HL-60/S4 treated with retinoic acid at 250 ng/mL for 4 days and 3 days (cell line): ENCODE results near the gene KLK12.

Experiments used
- in situ Hi-C: fragments of 300-500 bp; cut with MboI; formaldehyde crosslinking; loops from 2 replicates; pipeline ENCODE4 v1.7.0; 2022; ENCODE audit warnings: low sequenced_read_pairs

The KLK12 gene

DNA sequence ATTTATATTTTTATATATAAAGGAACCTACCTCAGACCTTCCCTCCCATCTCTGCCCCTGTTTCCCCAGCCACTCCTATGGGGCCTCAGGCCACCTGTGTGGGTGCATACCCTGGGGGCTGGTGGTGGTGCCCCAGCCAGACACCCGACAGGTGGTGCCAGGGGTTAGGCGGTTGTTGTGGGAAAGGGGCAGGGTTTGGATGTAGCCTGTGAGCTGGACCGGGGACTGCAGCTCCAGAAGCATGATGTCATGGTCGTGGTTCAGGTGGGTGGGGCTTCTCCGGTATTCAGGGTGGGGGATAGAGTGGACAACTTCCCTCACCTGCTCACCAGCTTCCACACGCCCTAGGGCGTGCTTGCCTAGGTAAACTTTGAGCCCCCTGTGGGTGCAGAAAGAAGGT, 24.9 kb upstream of the KLK12 start:
- in situ Hi-C loops = no loop called here

DNA sequence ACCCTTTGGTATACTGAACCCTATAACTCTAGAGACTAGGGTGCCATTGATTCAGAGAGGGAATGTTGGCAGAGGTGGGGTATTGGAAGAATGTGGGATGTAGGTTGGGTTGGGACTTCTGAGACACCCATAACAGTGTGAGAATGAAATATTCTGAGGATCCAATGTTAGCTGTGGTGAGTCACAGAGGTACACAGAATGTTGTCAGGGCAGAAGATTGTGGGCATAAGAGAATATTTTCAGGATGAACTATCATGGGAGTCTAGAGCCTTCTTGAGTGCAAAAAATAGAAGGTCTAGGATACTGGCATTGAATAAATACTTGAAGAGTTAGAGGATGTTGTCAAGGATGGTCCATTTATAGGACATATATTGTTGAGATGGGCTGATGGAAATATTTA, 21.1 kb upstream of the KLK12 start:
- in situ Hi-C loops = no loop called here

DNA sequence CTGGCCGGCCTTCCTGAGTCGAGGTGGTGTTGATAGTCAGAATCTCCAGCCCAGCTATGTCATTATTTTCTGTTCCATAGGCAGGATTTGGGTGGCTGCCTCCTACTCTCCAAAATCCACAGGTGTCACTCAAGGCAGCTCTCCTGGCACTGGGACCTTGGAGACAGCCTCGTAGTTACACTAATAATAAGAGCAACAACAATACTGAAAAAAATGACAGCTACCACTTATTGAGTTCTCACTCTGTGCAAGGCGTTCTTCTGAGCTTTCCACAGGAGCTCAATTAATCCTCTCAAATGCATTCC, 12.2 kb upstream of the KLK12 start:
- in situ Hi-C loops = no loop called here

DNA sequence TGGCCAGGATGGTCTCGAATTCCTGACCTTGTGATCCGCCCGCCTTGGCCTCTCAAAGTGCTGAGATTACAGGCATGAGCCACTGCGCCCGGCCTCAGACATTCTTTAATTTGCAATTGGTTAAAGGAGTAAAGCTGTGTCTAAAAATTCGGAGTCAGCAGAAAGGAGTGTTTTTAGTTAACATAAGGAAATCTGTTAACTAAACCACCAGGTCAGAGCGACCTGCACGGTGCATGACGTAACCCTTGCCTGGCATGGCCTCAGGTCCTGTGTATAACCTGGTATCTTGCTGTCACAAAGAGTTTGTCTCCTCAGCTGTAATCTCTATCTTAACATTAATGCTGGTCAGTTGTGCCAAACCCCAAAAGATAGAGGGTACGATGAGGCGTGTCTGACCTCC, 9.5 kb upstream of the KLK12 start:
- in situ Hi-C loops = no loop called here

DNA sequence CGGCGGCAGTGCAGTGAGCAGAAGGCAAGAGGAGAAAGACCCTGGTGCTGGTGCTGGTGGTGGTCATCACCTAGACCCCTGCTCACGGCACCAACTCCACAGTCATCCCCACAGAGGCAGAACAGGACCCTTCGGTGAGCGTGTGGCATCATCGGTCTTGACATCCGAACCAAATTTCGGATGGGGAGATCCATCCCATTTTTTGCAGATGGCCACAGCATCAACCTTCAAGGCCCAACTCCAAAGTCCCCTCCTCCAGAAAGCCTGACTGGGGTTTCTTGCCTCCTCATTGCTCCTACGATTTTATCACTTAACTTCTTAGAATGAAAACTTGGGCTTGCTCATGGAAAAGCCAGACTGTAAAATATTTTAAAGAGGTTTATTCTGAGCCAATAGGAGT, 8.7 kb upstream of the KLK12 start:
- in situ Hi-C loops = no loop called here

DNA sequence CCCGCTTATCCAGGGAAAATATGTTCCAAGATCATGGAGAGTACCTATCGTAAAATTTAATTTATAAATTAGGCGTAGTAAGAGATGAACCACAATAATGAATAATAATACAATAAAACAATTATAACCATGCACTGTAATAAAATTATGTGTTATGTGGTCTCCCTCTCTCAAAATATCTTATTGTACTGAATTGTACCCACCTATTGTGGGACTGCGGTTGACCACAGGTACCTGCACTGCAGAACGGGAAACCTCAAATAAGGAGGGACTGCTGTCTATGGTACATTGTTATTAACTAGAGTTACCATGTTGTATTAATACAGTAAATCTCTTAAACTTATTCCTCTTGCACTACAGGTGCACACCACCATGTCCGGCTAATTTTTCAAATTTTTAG, 5.3 kb upstream of the KLK12 start:
- in situ Hi-C loops = no loop called here

DNA sequence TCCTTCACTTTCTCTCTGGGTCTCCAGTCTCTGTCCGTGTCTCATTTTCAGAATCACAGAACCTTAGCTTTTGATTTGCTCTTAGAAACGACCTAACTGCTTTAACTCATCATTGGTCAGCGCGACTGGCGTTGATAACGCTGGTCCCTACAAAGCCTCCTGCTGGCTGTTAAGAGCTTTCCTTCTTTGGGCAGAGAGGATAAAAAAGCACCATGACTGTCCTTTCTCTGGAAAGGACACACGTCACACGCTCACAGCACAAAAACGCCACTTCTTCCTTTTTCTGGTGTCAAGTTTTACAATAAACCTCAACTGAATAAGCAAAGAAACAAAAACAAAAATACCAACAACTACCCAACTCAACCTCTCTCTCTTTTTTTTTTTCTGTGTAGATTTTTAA, 1.7 kb upstream of the KLK12 start:
- in situ Hi-C loops = no loop called here

DNA sequence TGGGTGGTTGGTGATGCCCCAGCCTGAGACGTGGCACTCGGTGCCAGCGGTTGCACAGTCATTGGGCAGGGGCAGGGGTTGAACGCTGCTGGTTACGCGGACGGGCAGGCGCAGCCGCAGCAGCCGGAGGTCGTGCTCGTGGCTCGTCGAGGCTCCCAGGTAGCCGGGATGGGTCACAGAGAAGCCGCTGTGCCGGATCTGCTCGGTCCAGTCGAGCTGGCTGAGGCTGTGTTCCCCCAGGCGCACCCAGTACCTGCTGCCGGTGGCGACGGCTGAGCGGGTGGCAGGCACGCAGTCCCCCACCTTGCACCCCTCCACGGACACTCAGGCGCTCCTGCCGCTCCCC, 2.9 kb downstream of the KLK12 start:
- in situ Hi-C loops = no loop called here

DNA sequence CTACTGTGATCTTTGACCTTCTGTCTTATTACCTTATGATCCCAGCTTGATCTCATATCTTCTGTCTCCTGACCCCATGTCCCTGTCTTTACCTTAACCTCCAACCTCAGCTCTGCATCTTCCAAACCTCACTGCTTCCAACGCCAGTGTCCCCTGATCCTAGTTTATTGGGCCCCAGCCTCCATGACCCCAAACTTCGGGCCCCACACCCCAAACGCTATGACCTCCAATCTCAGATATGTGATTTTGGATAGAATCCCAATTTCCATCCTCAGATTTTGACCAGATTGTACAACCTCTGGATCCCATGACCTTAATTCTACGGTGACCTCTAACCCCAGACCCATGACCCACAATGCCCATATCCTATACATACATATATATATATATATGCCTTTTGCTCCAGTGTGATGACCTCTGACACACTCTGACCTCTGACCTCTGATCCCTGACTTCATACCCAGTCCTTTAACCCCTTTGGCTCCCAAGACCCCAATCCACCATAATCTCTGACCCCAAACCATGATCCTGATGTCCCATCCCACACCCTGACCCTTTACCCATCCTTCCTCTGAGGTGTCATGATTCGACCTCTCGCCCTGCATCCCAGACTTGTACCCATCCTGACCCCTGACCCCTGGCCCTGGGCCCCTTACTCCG, 3.5 kb downstream of the KLK12 start:
- in situ Hi-C loops = no loop called here

DNA sequence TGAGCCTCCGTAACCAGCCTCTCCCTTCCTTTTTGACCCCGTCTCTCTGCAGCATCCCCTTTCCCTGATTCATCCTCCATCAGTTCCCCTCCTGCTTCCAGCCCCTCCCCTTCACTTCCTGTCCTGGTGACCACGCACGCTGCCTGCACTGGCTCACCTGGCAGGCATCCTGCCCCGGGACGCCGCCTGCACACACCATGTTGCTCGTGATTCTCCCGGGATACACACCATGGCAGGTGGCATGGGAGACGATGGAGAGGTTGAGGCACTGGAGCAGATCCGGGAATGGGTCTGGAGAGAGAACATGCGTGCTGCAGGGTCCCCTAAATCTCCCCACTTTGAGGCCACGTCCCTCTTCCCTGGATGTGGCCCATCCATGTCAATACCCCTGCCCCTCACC, 4.2 kb downstream of the KLK12 start:
- in situ Hi-C loops = no loop called here

DNA sequence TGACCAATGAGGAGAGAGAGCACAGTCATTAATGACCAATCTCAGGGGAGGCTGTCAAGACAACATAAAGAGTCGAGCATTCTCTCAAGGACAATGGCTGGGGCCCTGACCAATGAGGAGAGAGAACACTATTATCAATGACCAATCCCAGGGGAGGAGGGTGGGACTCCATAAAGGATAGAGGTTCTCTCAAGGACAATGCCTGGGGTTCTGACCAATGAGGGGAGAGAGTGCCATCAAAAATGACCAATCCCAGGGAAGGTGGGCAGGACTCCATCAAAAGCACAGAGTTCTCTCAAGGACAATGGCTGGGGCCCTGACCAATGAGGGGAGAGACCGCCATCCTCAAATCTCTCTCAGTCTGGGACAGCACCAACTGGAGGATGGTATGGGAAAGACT, 5.1 kb downstream of the KLK12 start:
- in situ Hi-C loops = no loop called here

DNA sequence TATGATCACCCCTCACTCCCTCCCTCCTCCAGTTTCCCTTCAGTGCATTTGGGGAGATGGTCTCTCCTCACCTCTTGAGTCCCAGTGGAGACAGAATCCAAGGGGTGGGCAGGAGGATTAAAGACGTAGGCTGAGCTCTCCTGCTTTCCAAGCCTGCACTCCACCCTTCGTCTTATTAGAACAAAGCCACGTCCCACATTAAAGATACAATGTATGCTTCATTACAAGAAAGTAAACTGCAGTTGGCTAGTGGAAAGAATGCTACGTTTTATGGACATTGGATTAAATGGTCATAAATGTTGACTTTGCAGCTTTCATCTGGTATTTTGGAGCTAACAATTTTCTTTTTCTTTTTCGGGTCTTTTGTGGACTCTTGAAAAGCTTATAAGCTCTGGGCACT, 6.9 kb downstream of the KLK12 start:
- in situ Hi-C loops = no loop called here

DNA sequence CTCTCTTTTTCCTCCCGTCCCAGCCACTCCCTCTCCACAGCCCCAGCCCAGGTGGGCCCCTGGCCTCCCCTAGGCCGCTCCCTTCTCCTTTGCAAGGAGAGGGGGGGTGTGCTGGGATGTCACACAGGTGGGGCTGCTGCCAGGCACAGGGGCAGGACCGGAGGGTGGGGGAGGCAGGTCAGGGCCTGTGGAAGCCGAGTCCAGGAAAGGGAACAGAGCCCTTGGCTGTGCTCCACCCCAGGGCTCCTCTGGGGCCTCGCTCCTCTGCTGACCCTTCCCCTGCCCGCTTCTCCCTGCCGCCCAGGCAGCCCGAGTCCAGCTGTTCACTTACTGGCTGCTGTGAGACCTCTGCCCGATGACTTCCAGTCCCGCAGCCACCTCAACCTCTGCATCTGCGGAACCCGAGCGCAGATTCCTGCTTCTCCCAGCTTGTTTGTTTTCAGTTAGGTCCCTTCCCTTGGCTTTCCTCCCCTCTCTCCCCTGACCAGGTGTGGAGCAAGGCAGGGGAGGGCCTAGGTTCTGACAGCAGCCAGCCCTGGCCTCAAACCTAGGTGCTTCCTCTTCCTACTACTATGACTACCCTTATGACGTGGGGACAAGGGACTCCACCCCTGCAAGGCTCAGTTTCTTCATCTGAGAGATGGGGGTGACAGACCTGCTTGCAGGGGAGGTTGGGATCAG, 7.5 kb downstream of the KLK12 start:
- in situ Hi-C loops = no loop called here

DNA sequence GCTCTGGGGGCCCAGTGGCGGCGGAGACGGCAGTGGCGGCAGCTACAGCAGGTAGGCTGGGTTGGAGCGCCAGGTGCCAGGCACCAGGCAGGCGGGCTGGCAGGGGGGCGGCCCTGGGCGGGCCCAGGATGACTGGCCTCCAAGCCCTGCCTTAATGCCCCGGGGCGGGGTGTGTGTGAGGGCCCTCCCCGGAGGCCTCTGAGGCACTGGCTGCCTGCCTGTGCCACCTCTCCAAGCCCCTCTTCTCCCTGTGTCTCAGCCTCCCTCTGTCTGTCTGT, 8.3 kb downstream of the KLK12 start, which contains the start of gene KLK11:
TSS of gene KLK11 (minus strand) at position 63 of the 278 bp plus-strand sequence. CDS start 985 bp downstream, outside the sequence.
- in situ Hi-C loops = no loop called here

DNA sequence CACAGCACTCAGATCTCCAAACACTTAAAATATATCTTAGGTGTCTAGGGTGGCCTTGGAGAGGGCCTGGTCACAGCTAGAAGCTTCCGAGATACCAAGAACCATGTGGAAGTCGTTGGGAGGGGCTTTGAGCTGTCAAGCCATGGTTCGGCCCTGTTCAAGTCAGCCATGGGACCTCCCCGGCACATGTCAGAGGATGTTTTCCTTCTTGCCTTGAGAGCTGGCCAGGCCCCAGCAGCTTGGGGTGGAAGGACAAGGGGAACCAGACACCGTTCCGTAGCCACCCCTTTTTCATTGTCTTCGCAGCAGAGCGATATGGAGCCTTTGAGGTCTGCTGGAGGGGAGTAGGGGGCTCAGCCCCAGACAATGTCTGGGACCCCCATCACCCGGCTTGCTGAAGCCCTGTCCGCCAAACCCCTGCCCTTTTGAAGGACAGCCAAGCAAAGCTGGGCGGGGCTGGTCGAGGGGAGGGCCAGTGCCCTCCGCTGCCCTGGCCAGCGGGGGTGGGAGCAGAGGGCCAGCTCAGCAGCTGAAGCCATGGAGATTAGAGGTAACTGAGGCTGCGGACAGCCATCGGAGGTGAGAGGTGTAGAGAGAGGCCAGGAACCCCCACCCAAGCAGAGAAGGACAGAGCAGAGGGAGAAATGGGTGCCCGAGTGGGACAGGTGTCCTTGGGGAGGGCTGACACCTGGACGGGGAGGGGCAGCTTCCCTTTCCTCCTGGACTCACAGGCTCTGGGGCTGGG, 8.8 kb downstream of the KLK12 start:
- in situ Hi-C loops = no loop called here

DNA sequence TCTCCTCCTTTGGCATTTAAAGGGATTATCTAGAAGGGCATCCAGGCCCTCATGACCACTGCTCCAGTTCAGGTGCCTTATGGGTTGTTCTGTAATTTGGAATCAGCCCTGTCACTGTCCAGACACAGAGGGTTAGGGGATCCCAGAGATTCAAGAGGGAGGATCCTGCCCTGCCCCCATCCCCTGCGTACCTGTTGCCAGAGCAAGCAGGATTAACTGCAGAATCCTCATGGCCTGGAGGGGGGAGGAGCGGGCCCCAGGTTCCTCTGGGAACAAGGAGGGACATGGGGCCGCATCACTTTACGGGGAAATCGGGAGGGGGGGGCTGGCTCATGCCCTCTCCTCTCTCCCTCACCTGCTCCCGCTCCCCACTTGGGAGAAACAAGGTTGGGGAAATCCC, 9.4 kb downstream of the KLK12 start:
- in situ Hi-C loops = no loop called here

DNA sequence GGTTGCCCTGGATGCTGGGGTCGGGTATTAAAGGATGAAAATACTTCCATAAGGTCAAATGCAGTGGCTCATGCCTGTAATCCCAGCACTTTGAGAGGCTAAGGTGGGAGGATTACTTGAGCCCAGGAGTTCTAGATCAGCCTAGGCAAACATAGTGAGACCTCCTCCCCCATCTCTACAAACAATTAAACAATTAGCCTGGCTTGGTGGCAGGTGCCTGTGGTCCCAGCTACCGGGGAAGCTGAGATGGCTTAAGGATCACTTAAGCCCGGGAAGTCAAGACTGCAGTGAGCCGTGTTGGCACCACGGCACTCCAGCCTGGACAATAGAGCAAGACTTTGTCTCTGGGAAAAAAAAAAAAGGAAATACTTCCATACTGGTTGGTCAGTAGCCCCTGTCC, 9.9 kb downstream of the KLK12 start:
- in situ Hi-C loops = no loop called here

DNA sequence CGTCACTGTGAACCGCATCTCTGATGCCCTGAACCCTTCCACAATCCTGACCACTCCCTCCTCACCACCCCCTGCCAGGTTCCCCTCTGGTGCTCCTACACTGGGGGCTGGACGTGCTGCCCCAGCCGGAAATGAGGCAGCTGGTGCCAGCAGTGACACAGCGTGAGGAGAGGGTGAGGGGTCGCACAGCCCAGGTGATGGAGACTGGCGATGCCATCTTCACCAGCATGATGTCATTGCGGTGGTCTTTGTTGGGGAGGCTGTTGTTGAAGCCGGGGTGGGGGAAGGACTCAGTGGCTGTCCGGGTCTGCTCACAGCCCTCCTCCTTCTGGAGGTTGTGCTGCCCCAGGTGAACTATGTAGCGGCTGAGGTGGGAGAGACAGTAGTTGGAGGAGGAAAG, 10.9 kb downstream of the KLK12 start:
- in situ Hi-C loops = no loop called here

DNA sequence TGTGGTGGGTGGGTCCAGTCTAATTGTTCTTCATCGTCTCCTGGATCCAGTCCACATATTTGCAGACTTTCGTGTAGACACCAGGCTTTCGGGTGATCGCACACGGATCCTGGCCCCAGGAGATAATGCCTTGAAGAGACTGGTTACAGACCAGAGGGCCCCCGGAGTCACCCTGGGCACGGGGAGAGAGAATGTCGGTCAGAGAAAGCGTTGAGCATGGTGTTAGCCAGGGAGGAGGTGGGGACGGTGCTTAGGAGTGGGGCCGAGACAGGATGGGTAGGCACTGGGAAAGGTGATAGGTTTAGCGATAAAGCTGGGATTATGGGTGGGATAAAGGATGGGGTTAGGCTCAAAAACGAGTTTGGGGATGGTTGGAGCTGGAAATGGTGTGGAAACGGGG, 12.3 kb downstream of the KLK12 start:
- in situ Hi-C loops = no loop called here

DNA sequence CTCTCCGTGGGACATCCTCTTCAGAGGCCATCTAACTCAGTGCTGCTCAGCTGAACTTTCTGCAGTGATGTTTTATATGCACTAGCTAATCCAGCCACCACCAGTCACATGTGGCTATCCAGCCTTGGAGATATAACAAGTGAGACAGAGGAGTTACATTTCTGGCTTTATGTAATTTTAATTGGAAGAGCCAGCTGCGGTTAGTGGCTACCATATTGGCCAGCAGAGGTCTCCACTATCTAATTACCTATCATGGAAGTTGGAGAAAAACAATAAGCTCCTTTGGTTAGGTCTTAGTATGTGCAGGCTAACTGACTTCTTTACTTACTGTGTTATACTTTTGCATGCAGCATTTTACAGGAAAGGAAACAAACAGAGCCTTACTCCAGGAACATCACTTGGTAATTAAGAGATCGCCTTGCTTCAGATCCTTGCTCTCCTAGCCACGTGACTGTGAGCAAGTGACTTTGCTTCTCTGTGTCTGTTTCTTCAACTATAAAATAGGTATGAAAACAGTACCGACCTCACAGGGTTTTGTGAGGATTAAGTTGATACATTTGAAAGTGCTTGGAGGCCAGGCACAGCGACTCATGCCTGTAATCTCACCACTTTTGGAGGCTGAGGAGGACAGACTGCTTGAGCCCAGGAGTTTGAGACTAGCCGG, 13.7 kb downstream of the KLK12 start:
- in situ Hi-C loops = no loop called here

DNA sequence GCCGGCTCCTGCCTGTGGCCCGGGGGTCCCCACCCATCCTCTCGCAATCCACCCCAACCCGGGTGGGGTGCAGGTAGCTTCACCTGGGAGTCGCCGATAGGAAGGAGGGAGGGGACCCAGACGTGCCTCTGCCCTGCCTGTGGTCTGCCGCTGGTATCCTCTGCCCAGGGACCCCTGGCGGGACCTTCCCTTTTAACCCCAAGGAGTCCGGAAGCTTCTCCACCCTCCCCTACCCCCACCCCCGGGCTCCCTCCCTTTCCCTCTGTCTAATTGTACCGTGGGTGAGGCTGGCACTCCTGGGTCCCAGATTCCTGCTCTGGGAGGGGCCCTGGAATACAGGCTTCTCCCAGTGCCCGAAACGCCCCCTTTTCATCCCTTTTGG, 15.3 kb downstream of the KLK12 start, which contains the start of gene KLK10:
TSS of gene KLK10 (minus strand) at position 166 of the 382 bp plus-strand sequence. CDS start 579 bp downstream, outside the sequence.
- in situ Hi-C loops = no loop called here
